NCI-H2107 treated with DMSO at 0.1 percent for 48 hours (cell line): ENCODE measurements around the gene TBC1D21.
"Not testable (repeated sequence)": the region's sequence is repeated elsewhere in the genome, so short reads cannot be mapped to it uniquely, and the experiment has no call there.

Source experiments
- DNase-seq: peaks from one replicate; lab custom pipeline; 2025; ENCODE audit not compliant: unreplicated experiment; lab: John Stamatoyannopoulos, UW

Gene TBC1D21

GRCh38 chr15:73927476-73928240 lies 54.3 kb downstream of the TBC1D21 start:
- DNase-seq: peak; percentile 1

DNA sequence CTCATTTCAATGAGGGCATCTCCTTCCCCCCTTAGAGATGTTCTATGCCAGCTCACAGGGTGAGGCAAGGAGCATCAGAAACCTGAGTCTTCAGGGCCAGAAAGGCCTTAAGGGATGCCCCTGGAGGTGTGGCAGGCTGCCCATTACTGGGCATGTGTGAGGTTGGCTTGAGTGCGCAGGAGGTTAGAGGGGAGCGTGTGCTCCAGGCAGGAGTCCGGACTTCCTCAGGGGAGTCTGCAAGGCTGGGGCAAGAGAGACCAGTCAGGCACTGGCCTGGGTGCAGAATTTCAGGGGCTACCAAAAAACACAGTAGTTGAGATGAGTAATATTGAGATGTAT lies 54.8 kb downstream of the TBC1D21 start:
- no peak for DNase-seq

GRCh38 chr15:73928971-73929627 lies 55.7 kb downstream of the TBC1D21 start:
- no peak for DNase-seq

DNA sequence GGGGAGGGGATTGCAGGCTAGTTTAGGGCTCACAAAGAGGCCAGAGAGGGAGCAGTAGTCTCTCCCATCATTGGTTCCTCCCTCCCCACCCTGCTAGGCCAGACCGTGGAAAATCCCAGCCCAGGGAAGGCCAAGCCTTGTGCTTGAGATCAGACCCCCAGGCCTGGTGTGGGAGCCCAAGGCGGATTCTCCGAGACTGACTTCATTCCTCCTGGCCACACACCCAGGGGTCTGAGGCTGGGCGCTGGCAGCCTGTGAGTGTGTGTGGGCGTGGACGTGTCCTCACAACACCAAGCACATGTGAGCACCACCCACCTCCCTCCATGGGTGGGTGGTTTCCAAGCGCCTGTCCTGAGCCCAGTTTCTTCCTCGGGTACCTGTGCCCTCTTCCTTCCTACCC lies 57.0 kb downstream of the TBC1D21 start:
- DNase-seq: no peak

GRCh38 chr15:73930790-73931281 lies 57.5 kb downstream of the TBC1D21 start:
- DNase-seq: no peak

DNA sequence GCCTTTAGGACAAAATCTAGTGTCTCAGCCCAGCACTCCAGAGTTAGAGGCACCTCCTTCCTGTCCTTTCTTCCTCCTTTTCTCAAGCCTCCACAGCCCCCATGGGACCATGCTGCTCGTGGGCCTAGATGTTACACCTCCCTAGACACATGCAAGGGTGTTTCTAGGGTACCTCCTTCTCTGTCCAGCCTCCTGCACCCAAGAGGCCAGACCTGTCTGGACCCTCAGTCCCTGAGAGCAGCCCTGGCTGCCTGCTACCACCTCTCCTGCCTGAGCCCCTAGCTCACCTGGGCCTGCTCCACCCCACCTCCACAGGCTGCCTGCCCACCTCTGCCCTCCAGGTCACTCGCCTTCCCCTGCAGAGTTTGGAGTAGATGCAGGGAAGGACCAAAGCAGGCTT lies 58.1 kb downstream of the TBC1D21 start:
- DNase-seq: no peak

DNA sequence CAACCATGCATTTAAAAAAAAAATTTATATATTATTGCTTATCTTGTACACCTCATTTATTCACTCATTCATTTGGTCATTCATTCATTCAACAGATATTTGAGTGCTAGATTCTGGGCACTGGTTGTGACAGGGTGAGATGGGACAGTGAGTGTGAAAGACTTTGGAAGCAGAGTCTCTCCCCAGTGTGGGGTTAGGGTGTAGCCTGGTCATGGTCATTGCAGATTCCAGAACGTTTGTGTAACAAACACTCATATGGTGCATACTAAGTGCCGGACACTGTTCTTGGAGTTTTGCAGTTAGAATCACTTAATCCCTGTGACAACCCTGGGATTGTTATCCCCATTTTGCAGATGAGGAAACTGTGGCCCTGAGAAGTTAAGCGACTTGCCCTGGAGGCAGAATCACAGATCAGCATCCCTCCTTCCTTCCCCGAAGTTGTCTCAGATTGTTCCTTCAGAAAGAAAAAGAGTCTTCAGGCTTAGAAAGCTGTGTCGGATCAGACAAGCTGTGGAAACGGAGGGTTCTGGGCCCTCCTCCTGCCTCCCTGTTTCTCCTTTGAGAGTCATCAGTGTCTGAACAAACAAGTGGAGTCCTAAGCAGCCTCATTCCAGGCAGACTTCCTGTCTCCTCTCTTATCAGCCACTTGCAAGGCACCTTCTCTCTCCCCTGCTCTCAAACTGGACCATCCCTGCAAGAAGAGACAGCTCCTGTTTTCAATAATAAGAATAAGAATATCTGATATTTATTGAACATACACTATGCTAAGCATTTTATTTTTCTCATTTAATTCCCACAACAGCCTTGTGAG lies 59.2 kb downstream of the TBC1D21 start:
- DNase-seq: no peak

GRCh38 chr15:73934281-73934680 lies 60.9 kb downstream of the TBC1D21 start:
- DNase-seq: no peak

GRCh38 chr15:73935547-73935946 lies 62.2 kb downstream of the TBC1D21 start:
- DNase-seq: no peak

GRCh38 chr15:73936181-73936580 lies 62.8 kb downstream of the TBC1D21 start:
- DNase-seq: no peak

GRCh38 chr15:73936588-73937290 lies 63.4 kb downstream of the TBC1D21 start:
- no peak for DNase-seq

DNA sequence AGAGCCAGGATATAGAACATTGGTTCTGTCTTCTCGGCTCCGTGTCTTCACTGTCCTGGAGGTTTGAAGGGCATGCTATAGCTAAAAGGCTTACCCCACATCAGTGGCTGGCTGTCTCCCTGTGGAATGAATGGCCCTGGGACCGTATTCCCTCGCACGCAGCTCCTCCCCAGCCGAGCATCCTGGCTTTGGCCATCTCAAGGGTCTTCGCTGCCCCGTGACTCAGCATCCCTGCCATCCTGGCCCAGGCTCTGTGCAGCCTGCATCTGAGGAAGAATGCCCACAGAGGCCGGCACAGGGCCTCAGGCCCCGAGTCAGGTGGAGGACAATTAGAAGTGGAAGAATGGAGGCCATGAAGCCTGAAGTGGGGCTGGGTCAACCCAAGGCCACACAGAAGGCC lies 63.9 kb downstream of the TBC1D21 start:
- no peak for DNase-seq

GRCh38 chr15:73937726-73938125 lies 64.4 kb downstream of the TBC1D21 start:
- no peak for DNase-seq

- not testable (repeated sequence) for DNase-seq
Observed at GRCh38 chr15:73938516-73938915, 65.2 kb downstream of the TBC1D21 start.
